Measurements from ENCODE around the gene ZFP69B.

Gene ZFP69B

GRCh38 chr1:40411294-40411693 is 39.0 kb upstream of the ZFP69B start:
- no peak overlapping the region for H3K27ac ChIP-seq
- TF ChIP-seq, protein P1, sequence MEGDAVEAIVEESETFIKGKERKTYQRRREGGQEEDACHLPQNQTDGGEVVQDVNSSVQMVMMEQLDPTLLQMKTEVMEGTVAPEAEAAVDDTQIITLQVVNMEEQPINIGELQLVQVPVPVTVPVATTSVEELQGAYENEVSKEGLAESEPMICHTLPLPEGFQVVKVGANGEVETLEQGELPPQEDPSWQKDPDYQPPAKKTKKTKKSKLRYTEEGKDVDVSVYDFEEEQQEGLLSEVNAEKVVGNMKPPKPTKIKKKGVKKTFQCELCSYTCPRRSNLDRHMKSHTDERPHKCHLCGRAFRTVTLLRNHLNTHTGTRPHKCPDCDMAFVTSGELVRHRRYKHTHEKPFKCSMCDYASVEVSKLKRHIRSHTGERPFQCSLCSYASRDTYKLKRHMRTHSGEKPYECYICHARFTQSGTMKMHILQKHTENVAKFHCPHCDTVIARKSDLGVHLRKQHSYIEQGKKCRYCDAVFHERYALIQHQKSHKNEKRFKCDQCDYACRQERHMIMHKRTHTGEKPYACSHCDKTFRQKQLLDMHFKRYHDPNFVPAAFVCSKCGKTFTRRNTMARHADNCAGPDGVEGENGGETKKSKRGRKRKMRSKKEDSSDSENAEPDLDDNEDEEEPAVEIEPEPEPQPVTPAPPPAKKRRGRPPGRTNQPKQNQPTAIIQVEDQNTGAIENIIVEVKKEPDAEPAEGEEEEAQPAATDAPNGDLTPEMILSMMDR (IDR thresholded peaks at IDR 0.05): no peak

GRCh38 chr1:40411843-40412242 is 38.4 kb upstream of the ZFP69B start:
- Histone ChIP-seq H3K4me3 (no peak overlapping the region), H3K27ac (no peak overlapping the region)
- TF ChIP-seq, protein P1 (IDR thresholded peaks at IDR 0.05): no peak
- DNase-seq (ENCODE audit: low spot score): no peak

More at GRCh38 chr1:40411294-40411693, 39.0 kb upstream of the ZFP69B start:
- H3K4me3 ChIP-seq: no peak overlapping the region
- no peak for DNase-seq (ENCODE audit: low spot score)

DNA sequence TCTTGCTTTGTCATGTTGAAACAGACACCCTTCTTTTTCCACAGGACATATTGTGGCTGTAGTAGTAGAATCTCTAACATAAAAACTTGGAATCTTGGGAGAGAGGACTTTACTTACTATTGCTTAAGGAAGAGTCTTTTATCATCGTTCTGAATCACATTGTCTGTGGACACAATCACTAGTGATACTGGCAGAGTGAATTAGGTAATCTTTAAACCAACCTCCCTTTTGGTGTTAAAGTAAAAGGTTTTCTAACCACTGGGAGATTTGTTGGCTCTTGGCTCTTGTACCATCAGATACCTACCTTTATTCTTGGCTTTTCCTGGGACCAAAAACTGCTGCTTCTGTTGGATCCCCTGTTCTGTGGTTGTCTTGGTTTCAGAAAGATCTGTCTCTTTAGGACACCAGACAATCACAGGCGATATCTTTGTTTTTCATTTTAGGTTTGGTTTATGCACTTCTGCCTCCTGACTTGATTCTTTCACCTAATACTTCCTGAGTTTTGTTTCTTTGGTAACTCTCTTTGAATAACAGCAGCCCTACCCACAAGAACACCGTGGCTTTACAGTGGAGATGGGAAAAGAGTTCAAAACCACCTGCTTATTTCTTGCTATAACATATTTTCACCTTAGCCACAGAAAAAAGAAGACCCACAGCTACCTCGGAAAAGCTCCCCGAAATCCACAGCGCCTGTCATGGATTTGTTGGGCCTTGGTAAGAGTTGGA is 36.6 kb upstream of the ZFP69B start:
- H3K4me3 ChIP-seq: no peak overlapping the region
- TF ChIP-seq, protein P1 (IDR thresholded peaks at IDR 0.05): no peak
- H3K27ac ChIP-seq: no peak overlapping the region
- no peak for DNase-seq (ENCODE audit: low spot score)

GRCh38 chr1:40414331-40414730 is 35.9 kb upstream of the ZFP69B start:
- TF ChIP-seq, protein P1 (IDR thresholded peaks at IDR 0.05): no peak
- Histone ChIP-seq H3K4me3 (no peak overlapping the region), H3K27ac (no peak overlapping the region)
- DNase-seq (ENCODE audit: low spot score): no peak

- Histone ChIP-seq H3K4me3 (no peak overlapping the region), H3K27ac (no peak overlapping the region)
- DNase-seq (ENCODE audit: low spot score): no peak
- TF ChIP-seq, protein P1 (IDR thresholded peaks at IDR 0.05): no peak
Measured at GRCh38 chr1:40416709-40417108, 33.6 kb upstream of the ZFP69B start.

GRCh38 chr1:40421431-40422384 is 28.6 kb upstream of the ZFP69B start:
- no peak overlapping the region for H3K4me3 ChIP-seq
- no peak for DNase-seq (ENCODE audit: low spot score)
- TF ChIP-seq, protein P1 (IDR thresholded peaks at IDR 0.05): no peak
- H3K27ac ChIP-seq: peak overlapping the region in 1 of 2 donors; percentile 24

Data from coronary artery (tissue), 2 donors.